HCT116 (cell line): Measurements from ENCODE around the gene ACVR1B. TPM values are rescaled to one million over a fixed set of nuclear protein-coding genes. Genes with fewer than 3 reads are reported as not detected.

ENCODE experiments used
- ATAC-seq: fragments of 200-7000 bp; cut with Tn5 transposase; 2 replicates; pipeline ENCODE4 v1.9.1; 2020; ENCODE audit warnings: mild to moderate bottlenecking, moderate library complexity
- BruUV-seq: library from RNA; stranded (reverse); fragments of 400-500 nt; replicated peaks from 2 replicates; lab custom pipeline; 2021; lab: Mats Ljungman, UMichigan
- CTCF ChIA-PET: fragments of 300-600 bp; sonication (Branson Sonifier 250); formaldehyde crosslinking; loops from one replicate; lab custom pipeline; 2021; ENCODE audit warnings: antibody characterized with exemption; lab: Charles Lee
- POLR2A ChIA-PET: fragments of 300-600, 350-600 bp; sonication (Branson Sonifier 250); formaldehyde crosslinking; loops from one replicate; lab custom pipeline; 2021; ENCODE audit warnings: antibody characterized with exemption; lab: Charles Lee
- RAD21 ChIA-PET, 2 experiments: fragments of 300-600 bp; sonication (Branson Sonifier 250); formaldehyde crosslinking; loops; one replicate each; lab custom pipeline; 2023; ENCODE audit warnings: low total read pairs in 2 of 2; ENCODE audit not compliant: uncharacterized antibody in 2 of 2, unreplicated experiment in 2 of 2, low non-redundant PET in 1 of 2; lab: Charles Lee
- DNase-seq: peaks from one replicate; pipeline ENCODE4 v3.0.0-alpha.2; 2010; ENCODE audit warnings: low read depth, low spot score
- H2AFZ ChIP-seq: fragments of 200-600 bp; shearing (Covaris generic), sonication (generic); 2 replicates; pipeline ENCODE4 v1.6.1; 2017; ENCODE audit warnings: low read depth, mixed run types, mixed read lengths, antibody characterized with exemption, low read length; ENCODE audit not compliant: poor library complexity, severe bottlenecking
- H3K27ac ChIP-seq: 2 replicates; pipeline ENCODE4 v1.5.1; 2012; ENCODE audit warnings: low read depth, low read length
- H3K27me3 ChIP-seq: fragments of 200-600 bp; sonication (generic); 2 replicates; pipeline ENCODE4 v1.6.1; 2016; ENCODE audit warnings: mixed run types, low read length, mixed read lengths; ENCODE audit not compliant: insufficient read depth
- H3K36me3 ChIP-seq, 2 experiments: fragments of 200-500 bp in 1 of 2; fragments of 200-600 bp in 1 of 2; sonication (Bioruptor generic) in 1 of 2; sonication (generic) in 1 of 2; 2 replicates each; pipeline versions ENCODE4 v1.5.1 to v1.6.1; 2014 to 2016; ENCODE audit warnings: low read length in 2 of 2, inconsistent platforms in 1 of 2, mixed read lengths in 1 of 2, mixed run types in 1 of 2; ENCODE audit not compliant: insufficient read depth in 2 of 2, control insufficient read depth in 1 of 2
- H3K4me1 ChIP-seq, 2 experiments: fragments of 200-600 bp in 1 of 2; sonication (generic) in 1 of 2; 2 replicates each; pipeline versions ENCODE4 v1.5.1 to v1.6.1; 2012 to 2017; ENCODE audit warnings: low read length in 2 of 2, inconsistent platforms in 1 of 2, mild to moderate bottlenecking in 1 of 2, mixed read lengths in 1 of 2, mixed run types in 1 of 2, moderate library complexity in 1 of 2; ENCODE audit not compliant: insufficient read depth in 2 of 2, control insufficient read depth in 1 of 2
- H3K4me2 ChIP-seq: fragments of 200-600 bp; sonication (generic); 2 replicates; pipeline ENCODE4 v1.6.1; 2017; ENCODE audit warnings: mixed run types, low read length, mixed read lengths
- H3K4me3 ChIP-seq, 2 experiments: fragments of 200-600 bp in 1 of 2; sonication (generic) in 1 of 2; replicated peaks in 1 of 2; 2 replicates each; pipeline ENCODE4 v1.5.1; 2011 to 2016; ENCODE audit warnings: low read length in 2 of 2, control low read depth in 1 of 2, low read depth in 1 of 2, mild to moderate bottlenecking in 1 of 2, mixed read lengths in 1 of 2, mixed run types in 1 of 2
- H3K79me2 ChIP-seq: fragments of 200-600 bp; sonication (generic); 2 replicates; pipeline ENCODE4 v1.6.1; 2017; ENCODE audit warnings: mild to moderate bottlenecking, mixed run types, low read length, moderate library complexity, mixed read lengths; ENCODE audit not compliant: insufficient read depth
- H3K9ac ChIP-seq: fragments of 200-600 bp; sonication (generic); 2 replicates; pipeline ENCODE4 v1.6.1; 2016; ENCODE audit warnings: low read length, mixed read lengths
- H3K9me2 ChIP-seq: fragments of 200-600 bp; sonication (generic), shearing (Covaris generic); 2 replicates; pipeline ENCODE4 v1.6.1; 2017; ENCODE audit warnings: mixed run types, mild to moderate bottlenecking, moderate library complexity; ENCODE audit not compliant: insufficient read depth
- H3K9me3 ChIP-seq, 2 experiments: fragments of 200-500 bp in 1 of 2; fragments of 200-600 bp in 1 of 2; sonication (Bioruptor generic) in 1 of 2; sonication (generic) in 1 of 2; 2 replicates each; pipeline ENCODE4 v1.6.1; 2014 to 2017; ENCODE audit warnings: low read length in 2 of 2, mixed read lengths in 2 of 2, inconsistent platforms in 1 of 2, low read depth in 1 of 2, mild to moderate bottlenecking in 1 of 2, mixed run types in 1 of 2, moderate library complexity in 1 of 2; ENCODE audit not compliant: control insufficient read depth in 1 of 2, insufficient read depth in 1 of 2
- H4K20me1 ChIP-seq: fragments of 200-600 bp; sonication (generic), shearing (Covaris generic); 2 replicates; pipeline ENCODE4 v1.6.1; 2017; ENCODE audit warnings: mixed run types, mild to moderate bottlenecking, moderate library complexity; ENCODE audit not compliant: insufficient read depth
- CBX3 ChIP-seq: IDR thresholded peaks from 2 replicates; pipeline ENCODE4 v1.6.1; 2012; ENCODE audit warnings: low read depth
- CEBPB ChIP-seq: IDR thresholded peaks from 2 replicates; pipeline ENCODE4 v1.6.1; 2012; ENCODE audit warnings: low read depth
- FOSL1 ChIP-seq: IDR thresholded peaks from 2 replicates; pipeline ENCODE4 v1.6.1; 2012; ENCODE audit warnings: low read depth
- RAD21 ChIP-seq: IDR thresholded peaks from 2 replicates; pipeline ENCODE4 v1.6.1; 2012; ENCODE audit warnings: low read depth, mild to moderate bottlenecking
- SIN3A ChIP-seq: IDR thresholded peaks from 2 replicates; pipeline ENCODE4 v1.6.1; 2012; ENCODE audit warnings: low read depth
- TCF7L2 ChIP-seq: IDR thresholded peaks from 2 replicates; pipeline ENCODE4 v1.7.0; 2011; ENCODE audit warnings: borderline replicate concordance, inconsistent platforms; ENCODE audit not compliant: insufficient read depth, insufficient read length; ENCODE audit errors: extremely low read depth
- ZNF274 ChIP-seq: fragments of 200-500 bp; sonication (Bioruptor generic); IDR thresholded peaks from 2 replicates; pipeline ENCODE4 v1.6.1; 2014; ENCODE audit warnings: mild to moderate bottlenecking, low read depth, low read length, inconsistent platforms
- intact Hi-C: fragments of 100-400 bp; cut with micrococcal nuclease; formaldehyde crosslinking; loops from 2 replicates; pipeline ENCODE4 v1.10.0; 2022
- total RNA-seq: library from RNA; stranded (reverse); gene quantifications from one replicate; pipeline ENCODE4 v1.2.1, GENCODE V29; 2021; ENCODE audit not compliant: unreplicated experiment
- TF ChIP-seq, protein P1 (sequence below): IDR thresholded peaks from 2 replicates; pipeline ENCODE4 v1.6.1; 2012
- TF ChIP-seq, protein P2 (sequence below): IDR thresholded peaks from 2 replicates; pipeline ENCODE4 v1.6.1; 2012; ENCODE audit warnings: low read depth

The ACVR1B gene
- total RNA-seq, 1 experiment from 2014 or later = 22.7 TPM

DNA sequence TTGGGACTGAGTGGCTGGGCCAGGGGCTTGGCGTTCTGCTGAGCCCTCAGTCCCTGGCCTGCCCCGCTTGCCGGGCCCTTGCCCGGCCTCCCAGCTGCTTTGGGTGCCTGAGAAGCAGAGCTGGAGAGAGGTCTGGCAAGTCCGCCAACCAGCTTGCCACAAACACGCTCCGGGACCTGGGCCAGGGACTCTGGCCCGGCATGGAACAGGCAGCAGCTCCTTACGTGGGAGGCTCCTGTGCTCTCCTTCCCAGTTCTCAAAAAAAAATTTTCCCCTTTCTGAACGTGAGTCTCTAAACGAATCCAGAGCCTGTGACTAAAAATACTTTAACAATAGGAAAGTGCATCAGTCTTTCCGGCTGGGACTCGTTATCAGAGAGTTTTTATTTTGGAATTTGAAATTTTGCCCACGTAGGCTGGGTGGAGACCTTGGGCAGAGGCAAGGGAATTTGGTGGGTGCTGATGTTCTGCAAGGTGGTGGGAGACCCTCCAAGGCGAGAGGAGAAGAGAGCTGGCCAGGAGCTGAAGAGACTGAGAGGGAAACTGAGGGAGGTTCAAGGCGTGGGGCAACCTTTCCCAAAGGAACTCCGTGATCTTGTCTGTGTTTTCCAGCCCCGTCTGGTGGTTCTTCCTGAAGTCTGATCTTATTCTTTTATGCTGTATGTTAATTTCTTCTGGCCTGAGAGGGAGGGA lies 92.9 kb downstream of the ACVR1B start (continued):
- TF ChIP-seq, protein P1, sequence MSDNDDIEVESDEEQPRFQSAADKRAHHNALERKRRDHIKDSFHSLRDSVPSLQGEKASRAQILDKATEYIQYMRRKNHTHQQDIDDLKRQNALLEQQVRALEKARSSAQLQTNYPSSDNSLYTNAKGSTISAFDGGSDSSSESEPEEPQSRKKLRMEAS = no peak
- TF ChIP-seq CEBPB (no peak), FOSL1 (no peak), TCF7L2 (no peak), RAD21 (no peak), CBX3 (no peak), ZNF274 (no peak)
- TF ChIP-seq, protein P2, sequence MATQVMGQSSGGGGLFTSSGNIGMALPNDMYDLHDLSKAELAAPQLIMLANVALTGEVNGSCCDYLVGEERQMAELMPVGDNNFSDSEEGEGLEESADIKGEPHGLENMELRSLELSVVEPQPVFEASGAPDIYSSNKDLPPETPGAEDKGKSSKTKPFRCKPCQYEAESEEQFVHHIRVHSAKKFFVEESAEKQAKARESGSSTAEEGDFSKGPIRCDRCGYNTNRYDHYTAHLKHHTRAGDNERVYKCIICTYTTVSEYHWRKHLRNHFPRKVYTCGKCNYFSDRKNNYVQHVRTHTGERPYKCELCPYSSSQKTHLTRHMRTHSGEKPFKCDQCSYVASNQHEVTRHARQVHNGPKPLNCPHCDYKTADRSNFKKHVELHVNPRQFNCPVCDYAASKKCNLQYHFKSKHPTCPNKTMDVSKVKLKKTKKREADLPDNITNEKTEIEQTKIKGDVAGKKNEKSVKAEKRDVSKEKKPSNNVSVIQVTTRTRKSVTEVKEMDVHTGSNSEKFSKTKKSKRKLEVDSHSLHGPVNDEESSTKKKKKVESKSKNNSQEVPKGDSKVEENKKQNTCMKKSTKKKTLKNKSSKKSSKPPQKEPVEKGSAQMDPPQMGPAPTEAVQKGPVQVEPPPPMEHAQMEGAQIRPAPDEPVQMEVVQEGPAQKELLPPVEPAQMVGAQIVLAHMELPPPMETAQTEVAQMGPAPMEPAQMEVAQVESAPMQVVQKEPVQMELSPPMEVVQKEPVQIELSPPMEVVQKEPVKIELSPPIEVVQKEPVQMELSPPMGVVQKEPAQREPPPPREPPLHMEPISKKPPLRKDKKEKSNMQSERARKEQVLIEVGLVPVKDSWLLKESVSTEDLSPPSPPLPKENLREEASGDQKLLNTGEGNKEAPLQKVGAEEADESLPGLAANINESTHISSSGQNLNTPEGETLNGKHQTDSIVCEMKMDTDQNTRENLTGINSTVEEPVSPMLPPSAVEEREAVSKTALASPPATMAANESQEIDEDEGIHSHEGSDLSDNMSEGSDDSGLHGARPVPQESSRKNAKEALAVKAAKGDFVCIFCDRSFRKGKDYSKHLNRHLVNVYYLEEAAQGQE = no peak
- TF ChIP-seq, all 23 proteins: peak for 0

DNA sequence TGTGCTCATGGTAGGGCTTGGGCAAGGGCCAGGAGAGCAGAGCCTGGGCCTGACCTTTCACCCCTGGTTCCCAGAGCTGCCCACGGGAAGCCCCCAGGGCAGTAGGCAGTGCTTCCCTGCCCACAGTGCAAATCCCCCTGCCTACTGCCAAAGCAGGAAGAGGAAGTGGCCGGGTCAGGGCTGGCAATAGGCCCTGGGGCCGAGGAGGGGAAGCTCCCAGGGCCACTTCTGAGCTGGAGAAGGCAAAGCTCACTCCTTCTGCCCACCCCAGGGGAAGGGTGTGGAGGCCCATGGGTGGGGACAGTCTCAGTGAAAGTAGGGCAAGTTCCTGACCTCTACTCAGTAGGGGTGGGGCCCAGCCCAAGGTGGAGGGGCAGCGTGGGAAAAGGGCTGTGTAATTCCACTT lies 94.3 kb downstream of the ACVR1B start:
- Histone ChIP-seq H2AFZ (no peak overlapping the region), H3K9ac (no peak overlapping the region), H3K4me2 (no peak overlapping the region), H3K79me2 (no peaks in the 10 kb centered on the region; the same call in 1 of the 2 replicates), H3K9me3 (no peaks in the 10 kb centered on the region), H3K9me2 (no peaks in the 10 kb centered on the region), H4K20me1 (no peaks in the 10 kb centered on the region), H3K36me3 (no peaks in the 10 kb centered on the region), H3K27ac (no peak overlapping the region), H3K4me3 (no peak overlapping the region), H3K27me3 (no peaks in the 10 kb centered on the region), H3K4me1 (peaks cover 11 to 35% of the 10 kb centered on the region in 2 experiments)
- ChIA-PET POLR2A (no interaction called here), CTCF (no interaction called here), RAD21 (no interaction called here)
- no TSS peak for BruUV-seq
- no peak for DNase-seq
- intact Hi-C loops = no loop called here
- no peak for ATAC-seq
- TF ChIP-seq FOSL1 (no peak), SIN3A (no peak)

Other genes with a start within 250 kb of the ACVR1B start
- gene FIGNL2, start 103.0 kb upstream of the ACVR1B start, total RNA-seq = 0.27 TPM
- not detected for gene ANKRD33, start 63.6 kb upstream of the ACVR1B start, total RNA-seq
- gene ACVRL1, start 44.2 kb upstream of the ACVR1B start, total RNA-seq = 2.5 TPM
- 1.1 TPM for gene TAMALIN, start 55.2 kb downstream of the ACVR1B start, total RNA-seq
- 35.3 TPM for gene NR4A1, start 99.7 kb downstream of the ACVR1B start, total RNA-seq
- 49.2 TPM for gene ATG101, start 118.3 kb downstream of the ACVR1B start, total RNA-seq
- gene SMIM41, start 128.0 kb downstream of the ACVR1B start, total RNA-seq = not detected
- gene KRT80, start 240.3 kb downstream of the ACVR1B start, total RNA-seq = 8.8 TPM